Measurements from ENCODE around the gene XXYLT1.

GRCh38 chr3:195124378-195124992, 146.5 kb downstream of the XXYLT1 start:
- TF ChIP-seq CTCF (IDR thresholded peaks at IDR 0.05; ENCODE audit: low read length): no peak
- TF ChIP-seq EZH2 (IDR thresholded peaks at IDR 0.05; ENCODE audit: borderline replicate concordance, low read length): no peak
